ENCODE measurements around the gene CIRBP.

DNA sequence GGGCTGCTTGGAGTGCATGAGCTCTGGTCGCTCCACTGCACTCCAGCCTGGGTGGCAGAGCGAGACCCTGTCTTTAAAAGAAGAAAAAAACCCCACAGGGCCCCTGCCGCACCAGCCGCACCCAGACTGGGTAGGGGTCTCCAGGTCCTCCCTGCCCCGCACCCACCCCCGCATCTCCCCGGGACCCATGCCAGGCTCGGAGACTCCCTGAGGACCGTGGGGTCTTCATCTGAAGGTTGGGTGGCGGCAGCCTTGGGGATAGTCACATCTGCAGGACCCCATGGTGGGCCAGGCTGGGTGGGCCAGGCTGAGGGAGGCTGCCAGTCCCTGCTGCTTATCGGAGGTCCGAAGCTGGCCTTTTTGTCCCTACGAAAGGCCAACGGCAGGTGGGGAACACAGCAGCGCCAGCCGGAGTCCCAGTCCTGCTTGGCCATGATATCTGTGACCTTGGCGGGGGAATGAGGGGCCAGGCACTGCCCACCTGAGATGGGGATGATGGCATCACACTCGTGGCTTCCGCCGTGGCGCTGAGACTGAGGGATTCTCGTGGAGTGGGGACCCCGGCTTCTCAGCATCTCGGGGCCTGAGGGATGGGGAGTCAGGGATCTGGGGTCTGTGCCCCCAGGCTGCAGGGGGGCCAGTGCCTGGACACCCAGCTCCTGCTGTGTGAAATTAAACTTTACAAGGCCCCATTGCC lies 27.6 kb downstream of the CIRBP start:
- TF ChIP-seq, protein P1, sequence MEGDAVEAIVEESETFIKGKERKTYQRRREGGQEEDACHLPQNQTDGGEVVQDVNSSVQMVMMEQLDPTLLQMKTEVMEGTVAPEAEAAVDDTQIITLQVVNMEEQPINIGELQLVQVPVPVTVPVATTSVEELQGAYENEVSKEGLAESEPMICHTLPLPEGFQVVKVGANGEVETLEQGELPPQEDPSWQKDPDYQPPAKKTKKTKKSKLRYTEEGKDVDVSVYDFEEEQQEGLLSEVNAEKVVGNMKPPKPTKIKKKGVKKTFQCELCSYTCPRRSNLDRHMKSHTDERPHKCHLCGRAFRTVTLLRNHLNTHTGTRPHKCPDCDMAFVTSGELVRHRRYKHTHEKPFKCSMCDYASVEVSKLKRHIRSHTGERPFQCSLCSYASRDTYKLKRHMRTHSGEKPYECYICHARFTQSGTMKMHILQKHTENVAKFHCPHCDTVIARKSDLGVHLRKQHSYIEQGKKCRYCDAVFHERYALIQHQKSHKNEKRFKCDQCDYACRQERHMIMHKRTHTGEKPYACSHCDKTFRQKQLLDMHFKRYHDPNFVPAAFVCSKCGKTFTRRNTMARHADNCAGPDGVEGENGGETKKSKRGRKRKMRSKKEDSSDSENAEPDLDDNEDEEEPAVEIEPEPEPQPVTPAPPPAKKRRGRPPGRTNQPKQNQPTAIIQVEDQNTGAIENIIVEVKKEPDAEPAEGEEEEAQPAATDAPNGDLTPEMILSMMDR (IDR thresholded peaks at IDR 0.05), result no peak
- TF ChIP-seq POLR2A (IDR thresholded peaks at IDR 0.05), result no peak
- TF ChIP-seq POLR2AphosphoS5 (IDR thresholded peaks at IDR 0.05; ENCODE audit: insufficient read depth in 1 of 2, low read depth in 1 of 2), result no peak

Measured in vagina (tissue), 2 donors.